Skeletal muscle tissue (tissue), 4 donors: Measurements from ENCODE around the gene ECM2. TPM values are rescaled to one million over a fixed set of nuclear protein-coding genes. Genes with fewer than 3 reads are reported as not detected.

ENCODE experiments used
- H3K27ac ChIP-seq: one replicate; pipeline ENCODE4 v1.7.0; 2013; ENCODE audit warnings: mild to moderate bottlenecking, low read depth, low read length, inconsistent platforms
- H3K27me3 ChIP-seq, 3 donors: one replicate each; pipeline ENCODE4 v1.7.0; 2013; ENCODE audit warnings: low read length in 3 of 3; ENCODE audit not compliant: control insufficient read depth in 3 of 3, insufficient read depth in 3 of 3
- H3K36me3 ChIP-seq, 3 donors: one replicate each; pipeline ENCODE4 v1.7.0; 2013; ENCODE audit warnings: low read length in 3 of 3; ENCODE audit not compliant: control insufficient read depth in 3 of 3, insufficient read depth in 3 of 3
- H3K4me1 ChIP-seq, 3 donors: one replicate each; pipeline ENCODE4 v1.7.0; 2013; ENCODE audit warnings: low read length in 3 of 3, mild to moderate bottlenecking in 3 of 3; ENCODE audit not compliant: control insufficient read depth in 3 of 3, insufficient read depth in 3 of 3
- H3K4me3 ChIP-seq, 3 donors: one replicate each; pipeline ENCODE4 v1.7.0; 2013; ENCODE audit warnings: low read length in 3 of 3
- H3K9ac ChIP-seq, 3 donors: one replicate each; pipeline ENCODE4 v1.7.0; 2013; ENCODE audit warnings: low read length in 3 of 3, mild to moderate bottlenecking in 3 of 3, moderate library complexity in 2 of 3, low read depth in 1 of 3
- H3K9me3 ChIP-seq, 3 donors: one replicate each; pipeline ENCODE4 v1.7.0; 2013; ENCODE audit warnings: low read length in 3 of 3; ENCODE audit not compliant: control insufficient read depth in 3 of 3
- total RNA-seq: library from RNA; depleted of rRNA; stranded (reverse); fragments of >200 nt; gene quantifications from one replicate; pipeline ENCODE4 v1.2.3, GENCODE V29; 2014
- donor health status: Osteomylitis.

ECM2 gene
- total RNA-seq, 1 donor from 2014 or later = 28.7 TPM

GRCh38 chr9:92558612-92559374 is 23.0 kb upstream of the ECM2 start:
- no peak overlapping the region for H3K9ac ChIP-seq
- H3K9me3 ChIP-seq = no peaks in the 10 kb centered on the region
- no peaks in the 10 kb centered on the region for H3K36me3 ChIP-seq
- peaks cover under 1 to 6% (median 3%) of the 10 kb centered on the region in 3 donors for H3K4me1 ChIP-seq
- no peak overlapping the region for H3K27ac ChIP-seq
- H3K4me3 ChIP-seq = no peak overlapping the region
- H3K27me3 ChIP-seq = no peaks in the 10 kb centered on the region

DNA sequence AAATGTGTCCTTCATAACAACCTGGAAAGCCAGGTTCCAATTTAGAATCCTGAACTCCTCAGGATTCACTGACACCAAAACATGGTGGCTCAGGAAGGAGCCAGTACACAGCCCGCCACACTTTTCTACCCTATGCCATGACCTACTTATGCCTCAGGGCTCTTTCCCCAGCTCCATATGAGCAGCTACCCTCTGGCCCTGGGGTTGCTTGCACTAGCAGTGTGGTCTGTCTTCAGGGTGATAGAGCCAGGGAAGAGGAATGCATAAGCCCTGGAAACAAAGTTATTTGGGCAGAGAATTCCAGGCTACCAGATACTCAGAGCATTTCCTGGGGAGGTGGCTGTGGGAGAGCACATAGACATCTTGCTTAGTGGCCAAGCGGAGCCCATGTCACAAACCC is 15.0 kb upstream of the ECM2 start:
- no peak overlapping the region for H3K27ac ChIP-seq
- no peaks in the 10 kb centered on the region for H3K4me1 ChIP-seq
- no peaks in the 10 kb centered on the region for H3K27me3 ChIP-seq
- H3K9me3 ChIP-seq = no peaks in the 10 kb centered on the region
- H3K36me3 ChIP-seq = no peaks in the 10 kb centered on the region
- no peak overlapping the region for H3K4me3 ChIP-seq
- H3K9ac ChIP-seq = no peak overlapping the region

- H3K9ac ChIP-seq = no peak overlapping the region
- no peak overlapping the region for H3K27ac ChIP-seq
- H3K27me3 ChIP-seq = no peaks in the 10 kb centered on the region
- no peaks in the 10 kb centered on the region for H3K4me1 ChIP-seq
- no peak overlapping the region for H3K4me3 ChIP-seq
- no peaks in the 10 kb centered on the region for H3K9me3 ChIP-seq
- no peaks in the 10 kb centered on the region for H3K36me3 ChIP-seq
These were observed 11.6 kb upstream of the ECM2 start for GRCh38 chr9:92547356-92547755.

DNA sequence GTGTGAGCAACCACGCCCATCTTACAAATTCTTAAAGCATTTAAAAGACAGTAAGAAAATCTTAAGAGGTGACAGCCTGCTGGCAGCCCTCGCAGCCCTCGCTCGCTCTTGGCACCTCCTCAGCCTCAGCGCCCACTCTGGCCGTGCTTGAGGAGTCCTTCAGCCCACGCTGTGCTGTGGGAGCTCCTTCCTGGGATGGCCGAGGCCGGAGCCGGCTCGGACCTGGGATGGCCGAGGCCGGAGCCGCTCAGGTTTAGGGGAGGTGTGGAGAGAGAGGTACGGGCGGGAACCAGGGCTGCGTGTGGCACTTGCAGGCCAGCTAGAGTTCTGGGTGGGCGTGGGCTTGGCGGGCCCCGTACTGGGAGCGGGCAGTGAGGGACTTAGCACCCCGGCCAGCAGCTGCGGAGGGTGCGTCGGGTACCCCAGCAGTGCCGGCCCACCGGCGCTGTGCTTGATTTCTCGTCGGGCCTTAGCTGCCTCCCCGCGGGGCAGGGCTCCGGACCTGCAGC is 9.3 kb upstream of the ECM2 start:
- no peaks in the 10 kb centered on the region for H3K9me3 ChIP-seq
- no peak overlapping the region for H3K4me3 ChIP-seq
- H3K27me3 ChIP-seq = no peaks in the 10 kb centered on the region
- H3K36me3 ChIP-seq = no peaks in the 10 kb centered on the region
- no peaks in the 10 kb centered on the region for H3K4me1 ChIP-seq
- no peak overlapping the region for H3K27ac ChIP-seq
- H3K9ac ChIP-seq = no peak overlapping the region

GRCh38 chr9:92543972-92544371 is 8.2 kb upstream of the ECM2 start:
- no peak overlapping the region for H3K27ac ChIP-seq
- no peak overlapping the region for H3K9ac ChIP-seq
- H3K36me3 ChIP-seq = no peaks in the 10 kb centered on the region
- no peak overlapping the region for H3K4me3 ChIP-seq
- no peaks in the 10 kb centered on the region for H3K27me3 ChIP-seq
- no peaks in the 10 kb centered on the region for H3K4me1 ChIP-seq
- H3K9me3 ChIP-seq = no peaks in the 10 kb centered on the region

- Histone ChIP-seq H3K36me3 (no peaks in the 10 kb centered on the region), H3K9ac (no peak overlapping the region), H3K4me3 (no peak overlapping the region), H3K27ac (no peak overlapping the region), H3K9me3 (no peaks in the 10 kb centered on the region), H3K4me1 (peaks cover 0 to 7% (median 4%) of the 10 kb centered on the region in 3 donors), H3K27me3 (no peaks in the 10 kb centered on the region)
These were observed 2.8 kb upstream of the ECM2 start for GRCh38 chr9:92538541-92538940.

DNA sequence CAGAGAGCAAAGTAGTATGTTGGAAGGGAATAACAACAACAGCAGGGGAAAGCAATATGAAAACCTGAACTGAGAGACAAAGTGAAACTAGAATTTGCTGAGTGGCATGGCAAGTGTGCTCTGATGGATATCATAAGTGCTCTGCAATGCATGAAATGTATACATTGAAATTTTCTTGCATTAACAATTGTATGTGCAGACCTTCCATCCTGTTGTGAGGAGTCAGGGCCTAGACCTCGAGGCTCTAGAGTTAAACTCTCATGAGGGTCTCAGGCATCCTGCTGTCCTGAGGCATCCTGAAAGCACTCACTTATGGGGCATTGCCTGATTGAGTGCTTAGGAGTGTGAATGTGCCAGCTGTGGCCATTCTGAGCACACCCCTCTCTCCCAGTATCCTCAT is 1.1 kb downstream of the ECM2 start:
- Histone ChIP-seq H3K36me3 (no peaks in the 10 kb centered on the region), H3K9me3 (peaks cover 0 to under 1% (median 0%) of the 10 kb centered on the region in 3 donors), H3K9ac (peak overlapping the region in 1 of 3 donors; percentile 27), H3K4me3 (peak overlapping the region; percentile 54 to 64 (median 55)), H3K27ac (peak overlapping the region; percentile 32), H3K27me3 (no peaks in the 10 kb centered on the region), H3K4me1 (peaks cover 0 to 7% (median 4%) of the 10 kb centered on the region in 3 donors)

- Histone ChIP-seq H3K4me1 (peaks cover 0 to 7% (median 4%) of the 10 kb centered on the region in 3 donors), H3K9me3 (peaks cover 0 to 2% (median 0%) of the 10 kb centered on the region in 3 donors), H3K4me3 (peak overlapping the region in 2 of 3 donors; percentile 55 to 64), H3K36me3 (no peaks in the 10 kb centered on the region), H3K27ac (peak overlapping the region; percentile 32), H3K27me3 (no peaks in the 10 kb centered on the region), H3K9ac (no peak overlapping the region)
These were observed 1.6 kb downstream of the ECM2 start for GRCh38 chr9:92534204-92534603.

DNA sequence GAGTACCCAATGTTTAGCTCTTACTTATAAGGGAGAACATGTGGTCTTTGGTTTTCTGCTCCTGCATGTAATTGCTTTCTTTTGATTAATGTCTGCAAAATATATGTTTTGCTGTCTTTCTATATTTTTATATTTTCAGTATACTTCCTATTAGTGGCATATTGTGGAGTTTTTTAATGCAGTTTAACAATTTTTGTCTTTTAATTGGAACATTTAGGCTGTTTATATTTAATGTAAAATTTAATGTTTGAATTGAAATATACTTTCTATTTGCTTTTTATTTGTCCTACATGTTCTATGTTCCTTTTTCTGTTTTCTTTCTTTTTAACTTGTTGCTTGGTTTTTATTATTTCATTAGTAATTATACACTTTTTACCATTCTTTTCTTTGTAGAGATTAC is 4.9 kb downstream of the ECM2 start:
- Histone ChIP-seq H3K9ac (no peak overlapping the region), H3K4me1 (peaks cover 0 to 7% (median 4%) of the 10 kb centered on the region in 3 donors), H3K36me3 (no peaks in the 10 kb centered on the region), H3K9me3 (peaks cover 0 to 2% (median 0%) of the 10 kb centered on the region in 3 donors), H3K4me3 (no peak overlapping the region), H3K27ac (no peak overlapping the region), H3K27me3 (no peaks in the 10 kb centered on the region)

DNA sequence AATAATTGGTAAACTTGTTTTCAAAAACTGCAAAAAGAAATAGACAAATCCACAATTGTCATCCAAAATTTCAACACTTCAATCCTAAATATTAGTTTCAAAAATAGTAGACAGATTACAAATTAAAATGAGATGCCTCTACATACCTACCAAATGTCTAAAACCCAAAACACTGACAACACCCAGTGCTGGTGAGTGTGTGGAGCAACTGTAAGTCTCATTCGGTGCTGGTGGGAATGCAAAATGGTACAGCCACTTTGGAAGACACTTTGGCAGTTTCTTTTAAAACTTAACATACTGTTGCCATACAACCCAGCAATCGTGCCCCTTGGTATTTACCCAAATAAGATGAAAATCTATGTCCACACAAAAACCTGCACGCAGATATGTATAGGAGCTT is 6.7 kb downstream of the ECM2 start:
- no peak overlapping the region for H3K27ac ChIP-seq
- H3K4me3 ChIP-seq = no peak overlapping the region
- peaks cover 0 to 2% (median 0%) of the 10 kb centered on the region in 3 donors for H3K9me3 ChIP-seq
- H3K27me3 ChIP-seq = no peaks in the 10 kb centered on the region
- peaks cover 0 to 2% (median 0%) of the 10 kb centered on the region in 3 donors for H3K4me1 ChIP-seq
- H3K9ac ChIP-seq = no peak overlapping the region
- no peaks in the 10 kb centered on the region for H3K36me3 ChIP-seq
